ENCODE results near the gene ENPP4. TPM values are rescaled to one million over a fixed set of nuclear protein-coding genes. Genes with fewer than 3 reads are reported as not detected.

ENPP4 gene
- total RNA-seq, 1 donor from 2014 or later = 13.6 TPM

DNA sequence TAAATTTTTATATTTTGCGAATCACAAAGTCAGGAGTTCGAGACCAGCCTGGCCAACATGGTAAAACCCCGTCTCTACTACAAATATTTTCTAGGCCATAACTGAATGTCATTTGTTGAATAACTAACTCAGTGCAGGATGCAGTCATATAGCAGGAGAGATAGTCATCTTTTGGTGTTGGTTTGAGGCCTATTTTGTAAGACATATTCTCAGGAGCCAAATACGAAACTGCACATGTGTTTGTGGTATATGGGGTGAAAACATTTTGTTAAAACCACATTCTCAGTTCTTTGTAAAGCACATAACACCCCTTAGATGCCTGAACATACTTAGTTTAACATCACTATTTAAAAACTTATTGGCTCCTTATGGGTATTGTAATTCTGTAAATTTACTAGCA lies 45.7 kb downstream of the ENPP4 start:
- intact Hi-C loops (cut with micrococcal nuclease) = no loop called here
- Mint-ChIP-seq H3K4me1 (peaks cover 11% of the 10 kb centered on the region), H3K4me3 (no peak overlapping the region), H3K36me3 (ENCODE audit: low read depth) (no peaks in the 10 kb centered on the region), H3K9me3 (no peaks in the 10 kb centered on the region), H3K27me3 (peaks cover 2% of the 10 kb centered on the region), H3K27ac (no peak overlapping the region)
- ATAC-seq (ENCODE audit: low read depth) (no peak), DNase-seq (no peak)
- ChIA-PET CTCF (no interaction called here), POLR2A (no interaction called here)
- TF ChIP-seq CTCF (IDR thresholded peaks at IDR 0.05) = no peak

DNA sequence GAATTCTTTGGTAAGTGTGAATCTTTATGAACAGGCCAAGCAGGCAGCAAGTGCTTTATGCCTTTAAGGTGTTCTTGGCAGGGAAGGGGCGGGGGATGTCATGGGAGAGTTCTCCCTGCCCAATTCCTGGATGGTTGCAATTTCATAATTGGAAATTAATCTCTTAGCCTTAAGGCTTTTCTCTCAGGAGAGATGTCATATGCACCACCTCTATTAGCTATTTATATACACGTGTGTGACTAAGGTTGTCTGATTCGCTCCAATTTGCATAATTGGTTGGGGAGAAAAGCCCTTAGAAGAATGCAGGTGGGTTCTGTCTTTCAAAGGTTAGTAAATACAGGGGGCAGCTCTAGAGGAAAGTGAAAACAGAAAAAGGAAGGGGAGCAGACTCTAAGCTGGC lies 46.2 kb downstream of the ENPP4 start:
- Mint-ChIP-seq H3K9me3 (no peaks in the 10 kb centered on the region), H3K36me3 (ENCODE audit: low read depth) (no peaks in the 10 kb centered on the region), H3K4me3 (no peak overlapping the region), H3K27me3 (peaks cover 4% of the 10 kb centered on the region), H3K27ac (no peak overlapping the region), H3K4me1 (peaks cover 8% of the 10 kb centered on the region)
- CTCF ChIA-PET = interaction anchor here (0.8 kb wide), 1 partner anchor 86 kb away, joined by 4 read pairs; no protein-coding TSS in a partner anchor
- TF ChIP-seq CTCF (IDR thresholded peaks at IDR 0.05) = no peak
- ATAC-seq (ENCODE audit: low read depth) = no peak
- POLR2A ChIA-PET = no interaction called here
- intact Hi-C loops (cut with micrococcal nuclease) = no loop called here
- no peak for DNase-seq

- TF ChIP-seq CTCF (IDR thresholded peaks at IDR 0.05) = no peak
- POLR2A ChIA-PET = no interaction called here
- no peaks in the 10 kb centered on the region for H3K36me3 Mint-ChIP-seq (ENCODE audit: low read depth)
Measured at GRCh38 chr6:46184114-46184513, 54.3 kb downstream of the ENPP4 start.

GRCh38 chr6:46186583-46186982 lies 56.8 kb downstream of the ENPP4 start:
- intact Hi-C loops (cut with micrococcal nuclease) = no loop called here
- Mint-ChIP-seq H3K4me1 (no peaks in the 10 kb centered on the region), H3K27ac (no peak overlapping the region), H3K27me3 (peaks cover 15% of the 10 kb centered on the region), H3K9me3 (no peaks in the 10 kb centered on the region), H3K4me3 (no peak overlapping the region), H3K36me3 (ENCODE audit: low read depth) (no peaks in the 10 kb centered on the region)
- ATAC-seq (ENCODE audit: low read depth) (no peak), DNase-seq (no peak)
- POLR2A ChIA-PET = no interaction called here
- CTCF ChIA-PET = interaction anchor here (1.8 kb wide), 1 partner anchor 96 kb away, joined by 5 read pairs; no protein-coding TSS in a partner anchor
- no peak for TF ChIP-seq CTCF (IDR thresholded peaks at IDR 0.05)

More at GRCh38 chr6:46184114-46184513, 54.3 kb downstream of the ENPP4 start:
- CTCF ChIA-PET = no interaction called here
- Mint-ChIP-seq H3K9me3 (no peaks in the 10 kb centered on the region), H3K27ac (no peak overlapping the region), H3K4me1 (no peaks in the 10 kb centered on the region), H3K27me3 (peaks cover 16% of the 10 kb centered on the region), H3K4me3 (no peak overlapping the region)
- ATAC-seq (ENCODE audit: low read depth) (no peak), DNase-seq (no peak)
- intact Hi-C loops (cut with micrococcal nuclease) = no loop called here

GRCh38 chr6:46189726-46190125 lies 59.9 kb downstream of the ENPP4 start:
- DNase-seq = no peak
- no peaks in the 10 kb centered on the region for H3K9me3 Mint-ChIP-seq
- no peak for ATAC-seq (ENCODE audit: low read depth)
- no peak overlapping the region for H3K27ac Mint-ChIP-seq
- H3K36me3 Mint-ChIP-seq (ENCODE audit: low read depth) = no peaks in the 10 kb centered on the region
- H3K4me1 Mint-ChIP-seq = no peaks in the 10 kb centered on the region
- H3K4me3 Mint-ChIP-seq = no peak overlapping the region
- CTCF ChIA-PET = no interaction called here
- intact Hi-C loops (cut with micrococcal nuclease) = no loop called here
- TF ChIP-seq CTCF (IDR thresholded peaks at IDR 0.05) = no peak
- peaks cover 14% of the 10 kb centered on the region for H3K27me3 Mint-ChIP-seq
- POLR2A ChIA-PET = no interaction called here

Data from activated B cell treated with CpG ODN at 0.5 μM for 24 hours (primary cell).